ENCODE results near the gene RHBDF2.

Gene RHBDF2

GRCh38 chr17:76499267-76499667 is 2.0 kb downstream of the RHBDF2 start:
- no peak for DNase-seq

DNA sequence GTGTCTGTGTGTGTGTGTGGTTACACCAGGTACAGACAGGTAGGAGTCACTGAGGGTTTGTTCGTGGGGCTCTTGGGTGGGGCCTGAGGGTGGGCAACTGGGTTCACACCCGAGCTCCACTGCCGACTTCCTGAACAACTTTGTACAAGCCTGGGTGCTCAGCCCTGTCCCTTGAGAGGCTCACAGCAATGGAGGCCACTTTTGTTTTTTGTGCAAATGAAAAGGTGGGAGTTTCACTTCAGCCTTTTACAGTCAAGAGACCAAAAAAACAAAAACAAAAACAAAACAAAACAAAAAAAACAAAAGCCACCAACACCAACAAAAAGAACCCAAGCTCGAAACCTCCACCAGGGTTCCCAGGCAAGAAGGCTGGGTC is 2.4 kb downstream of the RHBDF2 start:
- no peak for DNase-seq

DNA sequence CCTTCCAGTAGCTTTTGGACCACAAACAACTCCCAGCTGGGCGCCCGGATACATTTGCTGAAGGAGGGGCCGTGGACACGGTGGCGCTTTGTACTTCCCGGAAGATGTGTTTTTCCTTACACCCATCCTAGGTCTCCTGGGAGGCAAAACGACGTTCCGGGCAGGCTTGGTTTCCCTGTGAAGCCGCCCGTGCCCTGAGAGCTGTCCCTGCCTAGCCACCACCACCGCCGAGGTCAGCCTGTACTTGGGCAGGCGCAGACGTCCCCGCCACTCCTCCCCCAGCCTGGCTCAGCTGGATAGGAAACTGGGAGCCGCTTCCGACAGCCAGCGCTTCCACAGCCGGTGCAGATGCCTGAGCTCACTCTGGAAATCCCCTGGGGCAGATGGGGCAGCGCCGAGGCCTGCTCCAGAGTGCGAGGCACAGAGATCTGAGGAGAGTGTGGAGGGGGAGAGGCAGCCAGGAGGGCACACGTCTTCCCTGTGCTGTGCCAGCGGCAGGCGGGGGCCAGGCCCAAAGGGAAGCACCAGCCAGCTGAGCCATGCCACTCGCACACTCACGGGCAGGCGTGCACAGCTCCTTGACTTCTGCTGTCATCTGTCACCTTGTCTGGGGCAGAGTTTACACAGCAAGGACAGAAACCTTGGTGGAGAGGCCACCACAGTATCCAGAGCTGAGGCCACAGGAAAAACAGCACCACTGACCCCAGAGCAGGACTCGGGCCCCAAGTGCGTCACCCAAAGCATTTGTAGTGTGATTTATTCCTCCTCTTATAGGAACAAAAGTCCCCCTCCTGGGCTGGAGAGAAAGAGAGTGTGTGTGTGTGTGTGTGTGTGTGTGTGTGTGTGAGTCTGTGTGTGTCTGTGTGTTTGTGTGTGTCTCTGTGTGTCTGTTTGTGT is 3.0 kb downstream of the RHBDF2 start:
- no peak for DNase-seq

DNA sequence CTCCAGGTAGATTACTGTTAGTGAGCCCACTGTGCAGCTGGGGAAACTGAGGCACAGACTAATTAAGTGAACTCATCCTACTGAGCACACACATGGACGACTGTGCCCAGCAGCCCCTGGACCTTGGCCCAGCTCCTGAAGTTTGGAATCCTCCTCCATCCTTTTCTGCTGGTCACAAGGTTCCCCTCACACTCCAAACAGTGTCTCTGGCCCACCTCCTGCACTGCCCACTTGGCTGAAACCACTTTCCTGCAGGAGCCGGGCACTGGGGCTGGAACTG is 3.6 kb downstream of the RHBDF2 start:
- no peak for DNase-seq

DNA sequence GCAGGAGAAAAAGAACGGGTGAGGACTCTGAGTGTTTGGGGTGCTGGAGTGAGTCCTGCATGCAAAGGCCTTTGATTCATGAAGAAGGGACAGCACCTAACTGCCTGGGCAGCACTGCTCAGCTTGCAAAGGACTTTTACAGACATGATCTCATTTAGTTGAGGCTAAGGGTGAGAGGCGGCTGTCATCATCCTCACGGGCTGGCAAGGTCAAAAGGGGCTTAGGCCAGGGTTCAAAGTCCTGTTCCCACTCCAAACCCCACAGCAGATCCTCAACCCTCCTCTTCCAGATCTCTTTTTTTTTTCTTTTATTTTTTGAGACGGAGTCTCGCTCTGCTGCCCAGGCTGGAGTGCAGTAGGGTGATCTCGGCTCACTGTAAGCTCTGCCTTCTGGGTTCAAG is 4.8 kb downstream of the RHBDF2 start:
- DNase-seq: no peak

DNA sequence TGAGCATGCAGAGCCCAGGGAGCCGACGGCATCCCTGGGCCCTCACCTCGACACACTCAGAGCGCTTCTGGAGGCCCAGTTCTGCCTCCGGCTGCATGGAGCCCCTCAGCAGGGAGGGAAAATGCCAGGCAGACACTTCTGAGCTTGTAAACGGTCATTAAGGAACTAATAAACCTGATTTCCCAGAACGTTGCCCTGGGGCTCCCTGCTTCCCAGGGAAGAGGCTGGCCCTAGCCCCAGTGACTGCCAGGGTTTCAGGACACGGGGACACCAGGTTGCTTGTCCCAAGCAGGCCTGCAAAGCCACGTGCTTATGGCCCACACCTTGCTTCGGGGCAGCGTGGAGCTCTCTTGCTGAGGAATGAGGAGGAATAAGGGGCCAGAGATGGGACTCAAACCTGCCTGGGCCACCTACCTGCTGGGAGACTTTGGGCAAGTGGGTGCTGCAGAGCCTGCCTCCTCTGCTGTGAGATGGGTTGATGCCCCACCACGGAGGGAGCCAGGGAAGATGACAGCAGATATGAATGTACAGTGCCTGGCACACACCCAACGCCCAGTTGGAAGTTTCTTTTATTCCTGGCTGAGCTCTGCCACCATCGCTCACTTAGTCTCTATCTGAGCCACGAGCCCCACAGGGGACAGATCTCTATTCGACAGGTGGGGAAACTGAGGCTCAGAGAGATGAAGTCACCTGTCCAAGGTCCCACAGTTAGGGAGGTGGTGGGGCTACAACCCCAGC is 5.4 kb downstream of the RHBDF2 start:
- no peak for DNase-seq

- DNase-seq: no peak
Measured at GRCh38 chr17:76493505-76494167, 7.6 kb downstream of the RHBDF2 start.

DNA sequence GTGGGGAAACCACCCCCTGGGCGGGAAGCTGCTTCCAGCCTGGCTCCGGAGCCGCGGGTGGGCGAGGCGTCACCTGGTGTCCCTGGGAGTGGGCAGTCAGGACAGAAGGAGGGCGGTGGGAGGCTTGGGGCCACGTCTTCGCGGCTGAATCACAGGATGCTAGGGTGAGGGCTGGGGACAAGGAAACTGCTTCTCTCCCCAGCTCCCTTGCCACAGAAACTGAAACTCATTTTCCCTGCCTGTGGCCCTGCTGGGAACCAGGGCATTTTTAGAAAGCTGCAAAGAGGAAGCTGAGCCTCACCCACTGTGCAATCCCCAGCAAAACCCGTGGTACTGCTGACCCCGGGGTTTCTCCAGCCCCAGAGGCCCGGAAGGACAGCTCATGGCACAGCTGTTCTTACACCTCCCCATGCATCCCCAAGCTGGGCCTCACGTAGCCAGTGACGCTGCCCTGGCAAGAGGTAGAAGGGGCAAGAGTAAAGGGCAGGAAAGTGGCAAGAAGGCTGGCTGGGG is 8.2 kb downstream of the RHBDF2 start:
- DNase-seq: peak in 1 of 5 donors; percentile 65

- DNase-seq: no peak
Measured at GRCh38 chr17:76492123-76492988, 8.9 kb downstream of the RHBDF2 start.

DNA sequence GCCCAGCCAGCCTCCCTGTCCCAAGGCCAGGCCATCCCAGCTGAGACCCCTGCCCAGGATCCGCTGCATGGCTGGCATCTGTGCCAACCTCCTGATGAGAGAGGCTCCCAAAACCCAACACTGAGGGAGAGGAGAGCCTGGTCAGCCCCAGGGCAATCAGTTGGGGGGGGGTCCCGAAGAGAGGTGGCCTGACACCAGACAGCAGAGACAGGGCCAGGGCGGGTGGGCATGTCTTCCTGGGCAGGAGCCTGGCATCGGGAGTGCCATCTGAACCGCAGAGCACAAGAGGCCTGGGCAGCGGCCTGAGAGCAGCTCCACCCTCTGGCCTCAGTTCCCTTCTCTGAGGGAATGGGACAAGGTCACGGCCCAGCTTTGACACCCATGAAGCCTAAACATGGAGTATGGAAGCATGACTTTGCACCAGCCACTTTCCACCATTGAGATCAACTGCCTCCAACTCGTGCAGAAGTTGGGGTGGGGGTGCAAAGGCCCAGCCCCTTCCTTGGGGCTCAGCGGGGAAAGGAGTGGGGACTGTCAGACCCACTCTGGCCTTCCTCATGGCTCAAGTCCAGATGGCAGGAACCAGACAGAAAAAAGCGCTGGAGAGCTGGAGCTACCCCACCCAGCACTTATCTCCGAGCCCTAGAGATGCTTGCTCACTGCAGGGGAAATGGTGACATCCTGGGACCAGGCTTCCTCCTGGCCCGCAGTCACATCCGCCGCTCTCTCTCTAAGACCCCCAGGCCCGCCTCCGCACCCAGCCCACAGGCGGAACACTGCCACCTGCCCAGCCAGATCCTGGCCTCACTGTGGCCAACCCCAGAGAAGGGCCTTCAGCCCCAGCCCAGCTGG is 9.7 kb downstream of the RHBDF2 start:
- DNase-seq: no peak

- no peak for DNase-seq
Measured at GRCh38 chr17:76490112-76490710, 11.0 kb downstream of the RHBDF2 start.

DNA sequence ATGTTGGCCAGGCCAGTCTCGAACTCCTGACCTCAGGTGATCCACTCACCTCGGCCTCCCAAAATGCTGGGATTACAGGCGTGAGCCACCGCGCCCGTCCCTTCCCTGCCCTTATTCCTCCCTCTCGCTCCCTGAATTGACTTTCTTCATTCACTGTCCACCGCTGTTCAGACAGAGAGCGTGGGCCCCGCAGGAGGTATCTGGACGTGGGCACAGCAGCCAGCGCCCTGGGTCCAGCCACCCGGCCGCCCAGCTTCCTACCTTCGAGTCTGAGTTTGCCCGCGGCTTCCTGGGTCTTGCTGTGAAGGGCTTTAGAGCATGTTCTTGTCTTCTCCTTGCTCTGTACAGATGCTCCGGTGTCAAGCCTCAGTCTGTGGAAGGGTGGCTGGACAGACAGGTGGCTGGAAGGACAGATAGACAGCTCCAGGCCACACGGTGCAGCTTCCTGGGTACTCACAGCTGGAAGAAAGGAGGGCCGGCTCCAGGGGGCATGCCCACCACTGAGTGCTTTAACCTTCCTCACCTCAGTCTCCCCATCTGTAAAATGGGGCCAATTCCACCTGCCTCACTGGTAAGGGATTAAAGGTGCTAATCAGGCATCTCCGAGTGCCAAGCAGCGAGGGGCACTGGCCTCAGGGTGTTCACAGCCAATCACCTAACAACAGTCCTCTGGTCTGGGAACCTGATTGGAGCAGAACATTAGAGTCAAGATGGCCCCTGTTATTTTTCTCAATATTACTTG is 13.6 kb downstream of the RHBDF2 start:
- DNase-seq: no peak

GRCh38 chr17:76485569-76485968 is 15.7 kb downstream of the RHBDF2 start:
- no peak for DNase-seq

DNA sequence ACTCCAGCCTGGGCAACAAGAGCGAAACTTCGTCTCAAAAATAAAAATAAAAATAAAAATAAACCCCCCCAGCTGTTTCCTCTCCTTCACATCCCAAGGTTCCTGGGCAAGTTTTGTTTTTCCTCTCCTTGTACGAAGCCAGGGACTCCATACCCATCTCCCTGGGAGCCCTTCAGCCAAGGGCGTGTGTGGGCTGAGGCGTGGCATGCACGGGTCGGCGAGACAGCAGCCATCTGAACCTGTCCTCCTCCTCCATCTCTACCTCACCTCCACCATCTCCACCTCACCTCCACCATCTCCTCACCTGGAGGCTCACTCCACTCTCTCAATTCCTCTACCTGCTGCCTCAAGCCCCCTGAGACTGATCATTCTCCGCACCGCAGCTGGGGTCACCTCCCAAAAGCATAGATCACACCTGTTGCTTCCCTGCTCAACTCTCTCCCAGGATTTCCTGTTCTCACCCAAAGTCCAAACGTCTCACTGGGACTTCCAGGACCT is 16.9 kb downstream of the RHBDF2 start:
- no peak for DNase-seq

GRCh38 chr17:76481071-76481655 is 20.1 kb downstream of the RHBDF2 start:
- DNase-seq: no peak

GRCh38 chr17:76480632-76481031 is 20.6 kb downstream of the RHBDF2 start:
- DNase-seq: no peak

DNA sequence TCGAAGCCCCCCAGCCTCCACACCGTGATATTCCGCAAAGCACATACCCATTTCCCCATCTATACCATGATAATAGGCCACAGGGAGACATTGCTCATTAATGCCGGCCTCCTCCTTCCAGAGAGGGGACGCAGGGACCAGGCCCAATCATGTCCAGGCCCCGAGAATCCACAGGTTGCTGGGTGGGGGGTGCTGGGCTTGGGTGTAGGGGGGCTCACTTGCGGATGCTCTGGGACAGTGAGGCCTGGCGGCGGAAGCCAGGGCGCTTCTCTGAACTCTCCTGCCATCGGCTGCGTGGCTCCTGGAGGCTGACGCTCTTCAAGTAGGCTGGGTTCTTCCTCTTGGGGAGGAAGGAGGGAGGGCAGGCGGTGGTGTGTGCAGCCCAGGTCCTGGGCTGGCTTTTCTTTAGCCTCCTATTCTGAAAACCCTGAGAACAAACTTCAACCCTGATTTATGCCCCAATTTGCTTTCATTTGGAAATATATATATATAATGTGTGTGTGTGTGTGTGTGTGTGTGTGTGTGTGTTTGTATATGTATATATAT is 21.6 kb downstream of the RHBDF2 start:
- no peak for DNase-seq

DNA sequence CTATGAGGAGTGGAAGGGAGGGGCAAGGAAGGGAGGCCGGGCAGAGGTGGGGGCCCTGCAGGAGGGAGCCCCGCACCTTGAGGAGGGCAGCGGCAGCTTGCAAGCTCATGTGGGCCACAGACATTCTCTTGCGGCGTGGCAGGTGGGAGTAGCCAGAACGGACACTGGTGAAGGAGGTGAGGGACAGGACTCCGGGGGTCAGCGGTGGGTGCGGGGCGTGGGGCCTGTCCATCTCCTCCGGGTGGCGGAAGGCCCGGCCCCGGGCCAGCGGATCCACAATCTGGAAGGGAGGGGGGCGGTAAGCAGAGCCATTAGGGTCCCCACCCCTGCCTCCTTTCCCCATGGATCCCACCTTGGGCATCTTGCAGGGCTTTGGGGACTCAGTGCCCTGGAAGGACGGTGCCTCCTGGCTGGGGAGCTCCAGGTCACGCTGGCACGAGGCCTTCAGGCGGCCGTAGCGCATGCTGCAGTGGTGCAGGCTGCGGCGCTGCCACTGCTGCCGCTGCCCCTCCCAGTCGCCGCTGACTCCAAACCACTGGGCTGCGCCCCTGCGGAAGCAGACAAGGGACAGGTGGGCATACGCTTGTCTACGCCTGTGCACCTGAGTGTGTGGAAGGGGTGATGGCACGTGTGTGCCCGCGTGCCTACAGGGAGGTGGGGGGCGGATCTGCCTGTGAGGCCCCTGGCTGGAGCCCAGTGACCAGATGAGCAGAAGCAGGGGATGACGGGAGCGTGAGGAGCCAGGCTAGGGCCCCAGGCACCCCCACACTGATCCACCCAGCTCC is 22.3 kb downstream of the RHBDF2 start:
- DNase-seq: no peak

- no peak for DNase-seq
Measured at GRCh38 chr17:76478097-76478496, 23.1 kb downstream of the RHBDF2 start.

All from T-helper 1 cell (primary cell).